ENCODE measurements around the gene SNU13.
"Not testable (repeated sequence)": the region's sequence is repeated elsewhere in the genome, so short reads cannot be mapped to it uniquely, and the experiment has no call there.

The SNU13 gene

GRCh38 chr22:41688365-41689211 is at the start of gene SNU13:
Gene SNU13, minus strand, starts transcription at chr22:41688867. Its CDS starts 71 bp downstream, at chr22:41688796.
- peak; percentile 91 for DNase-seq

DNA sequence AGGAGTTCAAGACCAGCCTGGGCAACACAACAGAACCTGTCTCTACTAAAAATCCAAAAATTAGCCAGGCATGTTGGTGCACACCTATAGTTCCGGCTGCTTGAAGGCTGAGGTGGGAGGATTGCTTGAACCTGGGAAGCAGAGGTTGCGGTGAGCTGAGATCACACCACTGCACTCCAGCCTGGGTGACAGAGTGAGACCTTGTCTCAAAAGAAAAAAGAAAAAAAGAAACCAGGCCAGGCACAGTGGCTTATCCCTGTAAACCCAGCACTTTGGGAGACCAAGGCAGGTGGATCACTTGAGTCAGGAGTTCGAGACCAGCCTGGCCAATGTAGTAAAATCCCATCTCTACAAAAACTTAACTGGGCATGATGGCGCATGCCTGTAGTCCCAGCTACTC is 44.6 kb upstream of the SNU13 start:
- DNase-seq = not testable (repeated sequence)

GRCh38 chr22:41732096-41732772 is 43.6 kb upstream of the SNU13 start:
- no peak for DNase-seq

DNA sequence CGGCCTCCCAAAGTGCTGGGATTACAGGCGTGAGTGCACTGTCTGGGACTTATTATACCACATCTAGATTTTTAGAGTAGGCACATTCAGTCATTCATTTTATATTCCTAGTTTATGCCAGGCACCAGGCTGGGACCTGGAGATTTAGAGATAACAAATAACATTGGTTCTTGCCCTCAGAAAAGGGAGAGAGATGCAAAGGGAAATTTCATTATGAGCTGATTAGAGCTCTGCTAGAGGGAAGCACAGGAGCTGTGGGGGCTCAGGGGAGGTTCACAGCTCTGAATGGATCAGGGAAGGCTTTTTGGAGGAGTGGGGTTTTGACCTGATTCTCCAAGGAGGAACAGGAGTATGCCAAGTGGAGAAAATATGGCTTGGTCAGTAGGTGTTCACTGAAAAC is 42.9 kb upstream of the SNU13 start:
- no peak for DNase-seq

DNA sequence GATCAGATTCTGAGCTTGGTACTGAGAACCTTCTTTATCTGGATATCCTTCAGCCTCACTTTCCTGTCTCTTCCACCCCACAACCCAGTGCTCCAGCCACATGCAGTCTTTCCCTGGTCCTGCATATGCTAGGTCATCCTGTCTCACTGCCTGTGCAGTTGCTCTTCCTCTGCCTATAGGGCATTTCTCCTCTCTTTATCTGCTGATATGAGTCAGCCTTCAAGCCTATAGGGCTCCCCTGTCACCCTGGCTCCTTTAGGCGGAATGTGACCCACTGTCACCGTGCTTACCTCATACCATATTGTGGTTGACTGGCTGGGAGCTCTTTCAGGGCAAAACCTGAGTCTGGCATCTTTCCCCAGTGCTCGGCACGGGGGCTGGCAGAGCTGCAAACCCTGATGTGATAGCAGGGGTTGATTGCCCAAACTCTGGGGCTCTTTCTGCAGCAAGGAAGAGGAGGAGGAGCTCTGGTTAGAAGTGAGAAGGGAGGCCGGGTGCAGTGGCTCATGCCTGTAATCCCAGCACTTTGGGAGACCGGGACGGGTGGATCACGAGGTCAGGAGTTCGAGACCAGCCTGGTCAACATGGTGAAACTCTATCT is 36.9 kb upstream of the SNU13 start:
- no peak for DNase-seq

GRCh38 chr22:41722496-41722895 is 33.8 kb upstream of the SNU13 start:
- DNase-seq = no peak

DNA sequence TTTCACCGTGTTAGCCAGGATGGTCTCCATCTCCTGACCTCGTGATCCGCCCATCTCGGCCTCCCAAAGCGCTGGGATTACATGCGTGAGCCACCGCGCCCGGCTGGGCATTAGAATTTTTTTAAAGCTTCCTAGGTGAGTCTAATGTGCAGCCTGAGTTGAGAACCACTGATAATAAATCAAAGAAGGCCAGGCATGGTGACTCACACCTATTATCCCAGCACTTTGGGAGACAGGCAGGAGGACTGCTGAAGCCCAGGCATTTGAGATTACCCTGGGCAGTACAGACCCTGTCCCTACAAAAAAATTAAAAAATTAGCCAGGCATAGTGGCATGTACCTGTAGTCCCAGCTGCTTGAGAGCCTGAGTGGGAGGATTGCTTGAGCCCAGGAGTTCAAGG is 24.3 kb upstream of the SNU13 start:
- no peak for DNase-seq

GRCh38 chr22:41709341-41709740 is 20.7 kb upstream of the SNU13 start:
- no peak for DNase-seq

DNA sequence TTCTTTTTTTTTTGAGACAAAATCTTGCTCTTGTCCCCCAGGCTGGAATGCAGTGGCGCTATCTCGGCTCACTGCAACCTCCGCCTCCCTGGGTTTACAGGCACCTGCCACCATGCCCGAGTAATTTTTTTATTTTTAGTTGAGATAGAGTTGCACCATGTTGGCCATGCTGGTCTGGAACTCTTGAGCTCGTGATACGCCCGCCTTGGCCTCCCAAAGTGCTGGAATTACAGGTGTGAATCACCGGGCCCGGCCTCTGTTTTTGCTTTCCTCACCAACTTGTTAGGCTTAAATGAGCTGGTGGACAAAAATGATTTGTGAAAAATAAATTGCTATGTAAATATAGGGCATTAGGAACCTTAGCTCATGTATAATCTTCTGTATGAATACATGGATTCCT is 14.1 kb upstream of the SNU13 start:
- no peak for DNase-seq

DNA sequence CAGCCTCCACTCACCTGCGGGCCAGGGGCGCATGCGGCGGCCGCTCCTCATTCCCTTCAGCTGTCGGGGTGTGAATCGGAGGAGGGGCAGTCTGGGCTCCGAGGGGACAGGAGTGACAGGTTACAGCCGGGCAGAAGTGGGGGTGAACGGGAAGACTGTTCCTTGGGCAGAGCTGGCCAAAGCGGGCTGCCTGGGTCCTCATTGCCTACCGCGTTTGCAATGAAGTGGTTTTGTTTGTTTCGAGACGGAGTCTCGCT is 11.4 kb upstream of the SNU13 start:
- no peak for DNase-seq

- peak; percentile 86 for DNase-seq
These were observed 10.8 kb upstream of the SNU13 start, which contains the start of gene MEI1 for GRCh38 chr22:41699264-41700107. Gene MEI1, plus strand, starts transcription at chr22:41699503. Its CDS starts 36 bp downstream, at chr22:41699539.

DNA sequence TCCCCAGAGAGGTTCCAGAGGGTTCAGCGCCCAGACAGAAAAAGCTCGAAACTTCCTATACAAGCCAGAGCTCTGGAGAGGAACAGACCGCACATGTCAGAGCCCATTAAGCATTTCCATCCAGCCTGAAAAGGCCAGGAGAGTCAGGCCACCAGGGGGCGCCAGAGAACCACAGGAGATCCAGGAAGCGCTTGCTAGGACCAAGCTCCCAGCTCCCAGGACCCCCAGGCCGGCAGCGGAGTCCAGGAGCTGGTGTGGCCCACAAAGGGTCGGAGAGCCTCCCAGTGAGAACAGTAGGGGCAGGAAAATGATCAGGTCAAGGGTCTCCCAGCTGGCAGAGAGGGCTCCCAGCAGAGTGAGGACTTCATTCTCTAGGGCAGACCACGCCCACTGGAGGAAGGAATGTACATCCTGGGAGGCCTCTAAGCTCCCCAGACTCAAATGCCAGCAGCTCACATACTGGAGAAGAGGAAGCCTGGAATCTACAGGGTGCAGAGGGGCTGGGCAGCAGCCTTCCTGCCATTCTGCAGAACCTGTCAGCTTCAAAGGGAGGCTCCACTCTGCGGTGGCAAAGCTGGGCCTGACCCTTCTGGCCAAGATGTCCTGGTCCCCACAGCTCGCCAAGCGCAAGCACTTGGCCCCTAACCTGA is 8.6 kb upstream of the SNU13 start:
- DNase-seq = peak; percentile 97

GRCh38 chr22:41696703-41697102 is 8.0 kb upstream of the SNU13 start:
- no peak for DNase-seq

DNA sequence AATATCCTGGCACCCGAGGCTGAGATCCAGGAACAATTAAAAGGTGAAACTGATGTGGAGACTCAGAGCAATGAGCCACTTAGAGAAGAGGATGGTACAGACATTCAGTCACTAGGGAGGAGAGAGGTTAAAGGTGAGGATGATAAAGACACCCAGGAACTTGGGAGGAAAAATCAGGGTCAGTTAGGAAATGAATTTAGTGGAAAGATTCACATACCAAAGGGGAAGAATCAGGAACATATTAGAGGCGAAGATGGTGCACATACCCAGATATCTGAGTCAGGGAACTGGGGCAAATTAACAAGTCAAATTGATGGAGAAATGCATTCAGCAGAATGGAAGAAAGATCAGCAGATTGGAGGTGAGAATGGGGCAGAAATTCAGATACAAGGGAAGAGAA is 6.5 kb upstream of the SNU13 start:
- no peak for DNase-seq

DNA sequence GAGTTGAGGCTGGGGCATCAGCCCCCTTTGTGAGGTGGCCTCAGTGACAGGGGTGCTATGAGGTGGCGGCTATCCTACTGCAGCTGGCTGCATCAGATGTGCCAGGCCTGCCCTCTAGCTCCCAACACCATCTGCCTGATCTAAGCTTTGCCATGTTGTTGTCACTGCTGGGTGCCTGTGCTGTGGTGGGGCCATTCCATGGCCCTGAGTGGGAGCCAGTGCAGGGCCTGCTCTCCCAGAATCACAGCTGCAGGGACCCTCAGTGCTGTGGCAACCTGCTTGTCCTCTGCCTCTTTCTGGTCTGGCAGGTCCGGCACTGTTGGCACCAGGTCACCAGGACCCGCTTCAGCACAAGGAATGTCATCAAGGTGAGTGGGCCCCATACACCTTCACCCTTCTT is 1.8 kb upstream of the SNU13 start:
- DNase-seq = no peak

GRCh38 chr22:41687901-41688364 is 734 bp downstream of the SNU13 start:
- no peak for DNase-seq

- DNase-seq = not testable (repeated sequence)
These were observed 1.8 kb downstream of the SNU13 start for GRCh38 chr22:41686890-41687289.

DNA sequence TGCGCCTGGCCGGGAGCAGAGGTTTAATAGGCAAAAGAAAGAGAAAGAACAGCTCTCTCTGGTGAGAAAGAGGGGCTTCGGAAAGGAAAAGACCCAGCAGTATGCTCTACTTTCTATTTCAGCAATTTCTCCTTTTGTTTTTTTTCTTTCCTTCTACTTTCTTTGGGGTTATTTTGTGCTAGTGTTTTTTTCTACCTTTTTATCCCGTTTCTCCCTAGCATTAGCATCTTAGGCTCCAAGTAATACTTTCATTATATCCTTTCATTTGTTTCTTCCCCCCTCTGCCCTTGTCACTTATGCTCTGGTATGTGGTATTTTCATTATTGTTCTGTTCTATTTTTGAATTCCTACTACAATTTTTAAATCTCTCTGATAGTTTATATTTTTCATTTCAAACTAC is 4.5 kb downstream of the SNU13 start:
- no peak for DNase-seq

- DNase-seq = no peak
These were observed 5.1 kb downstream of the SNU13 start for GRCh38 chr22:41683616-41684015.

- DNase-seq = no peak
These were observed 5.6 kb downstream of the SNU13 start for GRCh38 chr22:41683052-41683451.

- peak; percentile 93 for DNase-seq
These were observed 6.4 kb downstream of the SNU13 start for GRCh38 chr22:41682033-41682807.

DNA sequence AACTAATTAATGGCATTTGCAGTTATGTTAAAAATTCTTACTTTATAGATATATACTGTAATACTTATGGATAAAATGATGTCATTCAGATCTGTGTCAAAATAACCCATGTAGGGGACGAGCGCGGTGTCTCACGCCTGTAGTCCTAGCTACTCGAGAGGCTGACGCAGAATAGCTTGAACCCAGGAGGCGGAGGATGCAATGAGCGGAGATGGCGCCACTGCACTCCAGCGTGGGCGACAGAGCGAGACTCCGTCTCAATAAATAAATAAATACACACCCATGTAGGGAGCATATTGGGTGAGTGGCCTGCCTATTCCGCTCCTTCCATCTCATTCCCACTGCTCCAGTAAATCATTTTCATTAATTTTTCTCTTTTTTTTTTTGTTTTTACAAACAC is 7.1 kb downstream of the SNU13 start:
- peak; percentile 24 for DNase-seq
